HCT116 (cell line): ENCODE results near the gene JAGN1. TPM values are rescaled to one million over a fixed set of nuclear protein-coding genes. Genes with fewer than 3 reads are reported as not detected.

ENCODE experiments used
- ATAC-seq: fragments of 200-7000 bp; cut with Tn5 transposase; 2 replicates; pipeline ENCODE4 v1.9.1; 2020; ENCODE audit warnings: mild to moderate bottlenecking, moderate library complexity
- BruUV-seq: library from RNA; stranded (reverse); fragments of 400-500 nt; replicated peaks from 2 replicates; lab custom pipeline; 2021; lab: Mats Ljungman, UMichigan
- CTCF ChIA-PET: fragments of 300-600 bp; sonication (Branson Sonifier 250); formaldehyde crosslinking; loops from one replicate; lab custom pipeline; 2021; ENCODE audit warnings: antibody characterized with exemption; lab: Charles Lee
- POLR2A ChIA-PET: fragments of 300-600, 350-600 bp; sonication (Branson Sonifier 250); formaldehyde crosslinking; loops from one replicate; lab custom pipeline; 2021; ENCODE audit warnings: antibody characterized with exemption; lab: Charles Lee
- RAD21 ChIA-PET, 2 experiments: fragments of 300-600 bp; sonication (Branson Sonifier 250); formaldehyde crosslinking; loops; one replicate each; lab custom pipeline; 2023; ENCODE audit warnings: low total read pairs in 2 of 2; ENCODE audit not compliant: uncharacterized antibody in 2 of 2, unreplicated experiment in 2 of 2, low non-redundant PET in 1 of 2; lab: Charles Lee
- DNase-seq: peaks from one replicate; pipeline ENCODE4 v3.0.0-alpha.2; 2010; ENCODE audit warnings: low read depth, low spot score
- H2AFZ ChIP-seq: fragments of 200-600 bp; shearing (Covaris generic), sonication (generic); 2 replicates; pipeline ENCODE4 v1.6.1; 2017; ENCODE audit warnings: low read depth, mixed run types, mixed read lengths, antibody characterized with exemption, low read length; ENCODE audit not compliant: poor library complexity, severe bottlenecking
- H3K27ac ChIP-seq: 2 replicates; pipeline ENCODE4 v1.5.1; 2012; ENCODE audit warnings: low read depth, low read length
- H3K27me3 ChIP-seq: fragments of 200-600 bp; sonication (generic); 2 replicates; pipeline ENCODE4 v1.6.1; 2016; ENCODE audit warnings: mixed run types, low read length, mixed read lengths; ENCODE audit not compliant: insufficient read depth
- H3K36me3 ChIP-seq, 2 experiments: fragments of 200-500 bp in 1 of 2; fragments of 200-600 bp in 1 of 2; sonication (Bioruptor generic) in 1 of 2; sonication (generic) in 1 of 2; 2 replicates each; pipeline versions ENCODE4 v1.5.1 to v1.6.1; 2014 to 2016; ENCODE audit warnings: low read length in 2 of 2, inconsistent platforms in 1 of 2, mixed read lengths in 1 of 2, mixed run types in 1 of 2; ENCODE audit not compliant: insufficient read depth in 2 of 2, control insufficient read depth in 1 of 2
- H3K4me1 ChIP-seq, 2 experiments: fragments of 200-600 bp in 1 of 2; sonication (generic) in 1 of 2; 2 replicates each; pipeline versions ENCODE4 v1.5.1 to v1.6.1; 2012 to 2017; ENCODE audit warnings: low read length in 2 of 2, inconsistent platforms in 1 of 2, mild to moderate bottlenecking in 1 of 2, mixed read lengths in 1 of 2, mixed run types in 1 of 2, moderate library complexity in 1 of 2; ENCODE audit not compliant: insufficient read depth in 2 of 2, control insufficient read depth in 1 of 2
- H3K4me2 ChIP-seq: fragments of 200-600 bp; sonication (generic); 2 replicates; pipeline ENCODE4 v1.6.1; 2017; ENCODE audit warnings: mixed run types, low read length, mixed read lengths
- H3K4me3 ChIP-seq, 2 experiments: fragments of 200-600 bp in 1 of 2; sonication (generic) in 1 of 2; replicated peaks in 1 of 2; 2 replicates each; pipeline ENCODE4 v1.5.1; 2011 to 2016; ENCODE audit warnings: low read length in 2 of 2, control low read depth in 1 of 2, low read depth in 1 of 2, mild to moderate bottlenecking in 1 of 2, mixed read lengths in 1 of 2, mixed run types in 1 of 2
- H3K79me2 ChIP-seq: fragments of 200-600 bp; sonication (generic); 2 replicates; pipeline ENCODE4 v1.6.1; 2017; ENCODE audit warnings: mild to moderate bottlenecking, mixed run types, low read length, moderate library complexity, mixed read lengths; ENCODE audit not compliant: insufficient read depth
- H3K9ac ChIP-seq: fragments of 200-600 bp; sonication (generic); 2 replicates; pipeline ENCODE4 v1.6.1; 2016; ENCODE audit warnings: low read length, mixed read lengths
- H3K9me2 ChIP-seq: fragments of 200-600 bp; sonication (generic), shearing (Covaris generic); 2 replicates; pipeline ENCODE4 v1.6.1; 2017; ENCODE audit warnings: mixed run types, mild to moderate bottlenecking, moderate library complexity; ENCODE audit not compliant: insufficient read depth
- H3K9me3 ChIP-seq, 2 experiments: fragments of 200-500 bp in 1 of 2; fragments of 200-600 bp in 1 of 2; sonication (Bioruptor generic) in 1 of 2; sonication (generic) in 1 of 2; 2 replicates each; pipeline ENCODE4 v1.6.1; 2014 to 2017; ENCODE audit warnings: low read length in 2 of 2, mixed read lengths in 2 of 2, inconsistent platforms in 1 of 2, low read depth in 1 of 2, mild to moderate bottlenecking in 1 of 2, mixed run types in 1 of 2, moderate library complexity in 1 of 2; ENCODE audit not compliant: control insufficient read depth in 1 of 2, insufficient read depth in 1 of 2
- H4K20me1 ChIP-seq: fragments of 200-600 bp; sonication (generic), shearing (Covaris generic); 2 replicates; pipeline ENCODE4 v1.6.1; 2017; ENCODE audit warnings: mixed run types, mild to moderate bottlenecking, moderate library complexity; ENCODE audit not compliant: insufficient read depth
- ATF3 ChIP-seq: IDR thresholded peaks from 2 replicates; pipeline ENCODE4 v1.6.1; 2012
- CBX3 ChIP-seq: IDR thresholded peaks from 2 replicates; pipeline ENCODE4 v1.6.1; 2012; ENCODE audit warnings: low read depth
- CEBPB ChIP-seq: IDR thresholded peaks from 2 replicates; pipeline ENCODE4 v1.6.1; 2012; ENCODE audit warnings: low read depth
- CTCF ChIP-seq, 3 experiments: fragments of 200-600 bp in 1 of 3; sonication (generic) in 1 of 3; IDR thresholded peaks in 2 of 3; conservative IDR thresholded peaks in 1 of 3; 2 replicates each; pipeline ENCODE4 v1.5.1; 2012 to 2017; ENCODE audit warnings: low read depth in 2 of 3, low read length in 2 of 3, antibody characterized with exemption in 1 of 3, borderline replicate concordance in 1 of 3, control low read depth in 1 of 3, mild to moderate bottlenecking in 1 of 3, mixed read lengths in 1 of 3, mixed run types in 1 of 3, moderate library complexity in 1 of 3; ENCODE audit not compliant: insufficient read depth in 1 of 3
- EGR1 ChIP-seq: IDR thresholded peaks from 2 replicates; pipeline ENCODE4 v1.6.1; 2012; ENCODE audit warnings: low read depth
- ELF1 ChIP-seq: IDR thresholded peaks from 2 replicates; pipeline ENCODE4 v1.6.1; 2012; ENCODE audit warnings: low read depth, borderline replicate concordance
- EZH2 ChIP-seq: fragments of 200-600 bp; sonication (generic); IDR thresholded peaks from 2 replicates; pipeline ENCODE4 v1.6.1; 2017; ENCODE audit warnings: antibody characterized with exemption, mixed run types
- JUND ChIP-seq: IDR thresholded peaks from 2 replicates; pipeline ENCODE4 v1.6.1; 2012
- POLR2A ChIP-seq: IDR thresholded peaks from 2 replicates; pipeline ENCODE4 v1.7.0; 2011; ENCODE audit warnings: borderline replicate concordance; ENCODE audit not compliant: insufficient read depth, insufficient read length; ENCODE audit errors: extremely low read depth
- POLR2AphosphoS5 ChIP-seq: IDR thresholded peaks from 2 replicates; pipeline ENCODE4 v1.6.1; 2011; ENCODE audit warnings: mild to moderate bottlenecking, low read depth, low read length, moderate library complexity
- RAD21 ChIP-seq: IDR thresholded peaks from 2 replicates; pipeline ENCODE4 v1.6.1; 2012; ENCODE audit warnings: low read depth, mild to moderate bottlenecking
- SIN3A ChIP-seq: IDR thresholded peaks from 2 replicates; pipeline ENCODE4 v1.6.1; 2012; ENCODE audit warnings: low read depth
- SP1 ChIP-seq: IDR thresholded peaks from 2 replicates; pipeline ENCODE4 v1.6.1; 2012; ENCODE audit warnings: low read depth
- SRF ChIP-seq: IDR thresholded peaks from 2 replicates; pipeline ENCODE4 v1.6.1; 2012; ENCODE audit warnings: low read depth
- TCF7L2 ChIP-seq: IDR thresholded peaks from 2 replicates; pipeline ENCODE4 v1.7.0; 2011; ENCODE audit warnings: borderline replicate concordance, inconsistent platforms; ENCODE audit not compliant: insufficient read depth, insufficient read length; ENCODE audit errors: extremely low read depth
- YY1 ChIP-seq: IDR thresholded peaks from 2 replicates; pipeline ENCODE4 v1.6.1; 2011; ENCODE audit warnings: low read length, low read depth, moderate library complexity, mild to moderate bottlenecking; ENCODE audit not compliant: insufficient replicate concordance; ENCODE audit errors: extremely low read depth
- ZBTB33 ChIP-seq: IDR thresholded peaks from 2 replicates; pipeline ENCODE4 v1.6.1; 2011; ENCODE audit warnings: mild to moderate bottlenecking, low read length, moderate library complexity; ENCODE audit not compliant: insufficient replicate concordance; ENCODE audit errors: extremely low read depth
- ZFX ChIP-seq: fragments of 450-650 bp; IDR thresholded peaks from 2 replicates; pipeline ENCODE4 v1.6.1; 2017
- intact Hi-C: fragments of 100-400 bp; cut with micrococcal nuclease; formaldehyde crosslinking; loops from 2 replicates; pipeline ENCODE4 v1.10.0; 2022
- total RNA-seq: library from RNA; stranded (reverse); gene quantifications from one replicate; pipeline ENCODE4 v1.2.1, GENCODE V29; 2021; ENCODE audit not compliant: unreplicated experiment
- TF ChIP-seq, protein P1 (sequence below): IDR thresholded peaks from 2 replicates; pipeline ENCODE4 v1.6.1; 2012; ENCODE audit warnings: low read depth
- TF ChIP-seq, protein P2 (sequence below): IDR thresholded peaks from 2 replicates; pipeline ENCODE4 v1.6.1; 2012

The JAGN1 gene
- total RNA-seq, 1 experiment from 2014 or later, result 33.4 TPM

- ChIA-PET RAD21 (no interaction called here), CTCF (no interaction called here), POLR2A (no interaction called here)
- peaks cover 4 to 12% of the 10 kb centered on the region in 2 experiments; a peak in 3 of 4 replicates for H3K4me1 ChIP-seq
- no peak overlapping the region for H3K4me3 ChIP-seq
- H3K36me3 ChIP-seq, result no peaks in the 10 kb centered on the region; a peak in 1 of 4 replicates
- H3K27me3 ChIP-seq, result no peaks in the 10 kb centered on the region
- intact Hi-C loops, result no loop called here
- H4K20me1 ChIP-seq, result no peaks in the 10 kb centered on the region
- no peak overlapping the region for H2AFZ ChIP-seq
- no peak overlapping the region for H3K4me2 ChIP-seq
- no peak overlapping the region for H3K27ac ChIP-seq
- H3K9me3 ChIP-seq, result no peaks in the 10 kb centered on the region
- H3K9ac ChIP-seq, result no peak overlapping the region
- no peak for DNase-seq
- no peaks in the 10 kb centered on the region for H3K9me2 ChIP-seq
- no TSS peak for BruUV-seq
- TF ChIP-seq SRF, result no peak
- TF ChIP-seq TCF7L2, result no peak
- no peak for TF ChIP-seq ELF1
- TF ChIP-seq, protein P1, sequence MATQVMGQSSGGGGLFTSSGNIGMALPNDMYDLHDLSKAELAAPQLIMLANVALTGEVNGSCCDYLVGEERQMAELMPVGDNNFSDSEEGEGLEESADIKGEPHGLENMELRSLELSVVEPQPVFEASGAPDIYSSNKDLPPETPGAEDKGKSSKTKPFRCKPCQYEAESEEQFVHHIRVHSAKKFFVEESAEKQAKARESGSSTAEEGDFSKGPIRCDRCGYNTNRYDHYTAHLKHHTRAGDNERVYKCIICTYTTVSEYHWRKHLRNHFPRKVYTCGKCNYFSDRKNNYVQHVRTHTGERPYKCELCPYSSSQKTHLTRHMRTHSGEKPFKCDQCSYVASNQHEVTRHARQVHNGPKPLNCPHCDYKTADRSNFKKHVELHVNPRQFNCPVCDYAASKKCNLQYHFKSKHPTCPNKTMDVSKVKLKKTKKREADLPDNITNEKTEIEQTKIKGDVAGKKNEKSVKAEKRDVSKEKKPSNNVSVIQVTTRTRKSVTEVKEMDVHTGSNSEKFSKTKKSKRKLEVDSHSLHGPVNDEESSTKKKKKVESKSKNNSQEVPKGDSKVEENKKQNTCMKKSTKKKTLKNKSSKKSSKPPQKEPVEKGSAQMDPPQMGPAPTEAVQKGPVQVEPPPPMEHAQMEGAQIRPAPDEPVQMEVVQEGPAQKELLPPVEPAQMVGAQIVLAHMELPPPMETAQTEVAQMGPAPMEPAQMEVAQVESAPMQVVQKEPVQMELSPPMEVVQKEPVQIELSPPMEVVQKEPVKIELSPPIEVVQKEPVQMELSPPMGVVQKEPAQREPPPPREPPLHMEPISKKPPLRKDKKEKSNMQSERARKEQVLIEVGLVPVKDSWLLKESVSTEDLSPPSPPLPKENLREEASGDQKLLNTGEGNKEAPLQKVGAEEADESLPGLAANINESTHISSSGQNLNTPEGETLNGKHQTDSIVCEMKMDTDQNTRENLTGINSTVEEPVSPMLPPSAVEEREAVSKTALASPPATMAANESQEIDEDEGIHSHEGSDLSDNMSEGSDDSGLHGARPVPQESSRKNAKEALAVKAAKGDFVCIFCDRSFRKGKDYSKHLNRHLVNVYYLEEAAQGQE, result no peak
- no peak for TF ChIP-seq POLR2A
- TF ChIP-seq, protein P2, sequence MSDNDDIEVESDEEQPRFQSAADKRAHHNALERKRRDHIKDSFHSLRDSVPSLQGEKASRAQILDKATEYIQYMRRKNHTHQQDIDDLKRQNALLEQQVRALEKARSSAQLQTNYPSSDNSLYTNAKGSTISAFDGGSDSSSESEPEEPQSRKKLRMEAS, result no peak
- no peak for TF ChIP-seq EZH2
- no peak for TF ChIP-seq JUND
- no peak for TF ChIP-seq RAD21
- TF ChIP-seq POLR2AphosphoS5, result no peak
- no peak for TF ChIP-seq ATF3
- TF ChIP-seq SIN3A, result no peak
- TF ChIP-seq ZBTB33, result no peak
- TF ChIP-seq CTCF (IDR thresholded peaks at IDR 0.05 in 2 of 3, conservative IDR thresholded peaks at IDR 0.05 in 1 of 3; ENCODE audit: borderline replicate concordance in 1 of 3, insufficient read depth in 1 of 3, low read depth in 2 of 3, low read length in 2 of 3), result no peak
- TF ChIP-seq YY1, result no peak
- no peak for TF ChIP-seq SP1
- TF ChIP-seq ZFX, result no peak
- no peak for TF ChIP-seq EGR1
- no peak for TF ChIP-seq CBX3
- TF ChIP-seq CEBPB, result no peak
- TF ChIP-seq, all 23 proteins: peak for 0
- no peak for ATAC-seq
- H3K79me2 ChIP-seq, result no peaks in the 10 kb centered on the region
Observed at GRCh38 chr3:9912294-9912935, 22.0 kb downstream of the JAGN1 start.
